ENCODE results near the gene SLC2A4. TPM values are rescaled to one million over a fixed set of nuclear protein-coding genes. Genes with fewer than 3 reads are reported as not detected.

SLC2A4 gene
- total RNA-seq, 6 donors from 2014 or later = 1.0 to 5.2 (median 1.2) TPM

GRCh38 chr17:7328009-7328408 lies 46.5 kb downstream of the SLC2A4 start:
- Histone ChIP-seq H3K36me3 (peaks cover 6 to 46% (median 29%) of the 10 kb centered on the region in 4 donors), H3K4me1 (peaks cover 13 to 26% (median 15%) of the 10 kb centered on the region in 4 donors), H3K27ac (peak overlapping the region in 2 of 4 donors; percentile 35 to 93), H3K27me3 (no peaks in the 10 kb centered on the region), H3K9me3 (no peaks in the 10 kb centered on the region), H3K4me3 (peak overlapping the region in 1 of 4 donors; percentile 86)
- TF ChIP-seq POLR2A (IDR thresholded peaks at IDR 0.05) (no peak), CTCF (IDR thresholded peaks at IDR 0.05) (no peak), POLR2AphosphoS5 (IDR thresholded peaks at IDR 0.05) (no peak), EP300 (IDR thresholded peaks at IDR 0.05) (no peak)
- no peak for DNase-seq
- 73 to 85% methylated on average over 1 of the region's 1 CpG for WGBS, 2 donors
- no peak for ATAC-seq (ENCODE audit: low FRiP score in 2 of 2)

- 0 to 1% methylated on average over 18 to 39 of the region's 50 CpGs for WGBS, 2 donors
- H3K4me1 ChIP-seq = peaks cover 13 to 26% (median 15%) of the 10 kb centered on the region in 4 donors
- peak within 1 kb of the TSS; percentile 80 to 94 (median 92) for H3K27ac ChIP-seq
- ATAC-seq (ENCODE audit: low FRiP score in 2 of 2) = peak in 1 of 2 donors; percentile 47
- peak within 1 kb of the TSS; percentile 74 to 95 (median 84) for H3K4me3 ChIP-seq
- H3K36me3 ChIP-seq = peaks cover 0 to 37% (median 20%) of the 10 kb centered on the region in 4 donors
- no peaks in the 10 kb centered on the region for H3K27me3 ChIP-seq
- H3K9me3 ChIP-seq = no peaks in the 10 kb centered on the region
- DNase-seq = peak in 1 of 2 donors; percentile 97
- TF ChIP-seq POLR2A (IDR thresholded peaks at IDR 0.05) (no peak), CTCF (IDR thresholded peaks at IDR 0.05) (no peak), EP300 (IDR thresholded peaks at IDR 0.05) (no peak), POLR2AphosphoS5 (IDR thresholded peaks at IDR 0.05) (no peak)
These were observed 47.4 kb downstream of the SLC2A4 start, which contains the start of gene NEURL4 for GRCh38 chr17:7328840-7329373. NEURL4 (minus strand) TSS chr17:7329335; CDS start chr17:7329312, 23 bp downstream.

- WGBS, 2 donors = 0% methylated on average over 31 to 41 of the region's 43 CpGs
- TF ChIP-seq POLR2A (IDR thresholded peaks at IDR 0.05) (peak in 3 of 4 donors; percentile 29 to 84 (median 62)), CTCF (IDR thresholded peaks at IDR 0.05) (peak in 2 of 6 experiments; percentile 9 to 27), POLR2AphosphoS5 (IDR thresholded peaks at IDR 0.05) (peak; percentile 65 to 90), EP300 (IDR thresholded peaks at IDR 0.05) (peak in 1 of 4 donors; percentile 48)
- DNase-seq = peak; percentile 98 to 99
- ATAC-seq (ENCODE audit: low FRiP score in 2 of 2) = peak; percentile 95 to 97
- Histone ChIP-seq H3K36me3 (peaks cover 0 to 31% (median 17%) of the 10 kb centered on the region in 4 donors), H3K4me3 (peak overlapping the region; percentile 74 to 95 (median 84)), H3K27ac (peak overlapping the region; percentile 80 to 94 (median 92)), H3K27me3 (no peaks in the 10 kb centered on the region), H3K4me1 (peaks cover 13 to 26% (median 15%) of the 10 kb centered on the region in 4 donors), H3K9me3 (no peaks in the 10 kb centered on the region)
These were observed 48.0 kb downstream of the SLC2A4 start for GRCh38 chr17:7329374-7329996.

- Histone ChIP-seq H3K9me3 (no peaks in the 10 kb centered on the region), H3K27me3 (no peaks in the 10 kb centered on the region), H3K36me3 (peaks cover 0 to 25% (median 11%) of the 10 kb centered on the region in 4 donors), H3K4me3 (peak overlapping the region; percentile 74 to 95 (median 84)), H3K27ac (peak overlapping the region; percentile 80 to 94 (median 92)), H3K4me1 (peaks cover 13 to 26% (median 15%) of the 10 kb centered on the region in 4 donors)
- peak; percentile 82 to 96 for DNase-seq
- 1 to 2% methylated on average over 7 to 21 of the region's 34 CpGs for WGBS, 2 donors
- TF ChIP-seq POLR2AphosphoS5 (IDR thresholded peaks at IDR 0.05) (no peak), CTCF (IDR thresholded peaks at IDR 0.05) (no peak), EP300 (IDR thresholded peaks at IDR 0.05) (no peak), POLR2A (IDR thresholded peaks at IDR 0.05) (no peak)
- ATAC-seq (ENCODE audit: low FRiP score in 2 of 2) = peak; percentile 83 to 86
These were observed 48.6 kb downstream of the SLC2A4 start for GRCh38 chr17:7329997-7330637.
